GM12878 (cell line): Measurements from ENCODE around the gene FUT8. TPM values are rescaled to one million over a fixed set of nuclear protein-coding genes. Genes with fewer than 3 reads are reported as not detected.
A peak's percentile ranks its signal among the peaks of the same experiment; 100 is the strongest.

Experiments used
- ATAC-seq: fragments of 200-7000 bp; cut with Tn5 transposase; 3 replicates; pipeline ENCODE4 v1.9.1; 2020; ENCODE audit warnings: mild to moderate bottlenecking, moderate library complexity
- BruUV-seq: library from RNA; stranded (reverse); fragments of 400-500 nt; replicated peaks from 2 replicates; lab custom pipeline; 2021; lab: Mats Ljungman, UMichigan
- CTCF ChIA-PET: fragments of 300-600 bp; sonication (Branson Sonifier 250); formaldehyde crosslinking; extraction: SDS; loops from one replicate; lab custom pipeline; 2021; ENCODE audit warnings: inconsistent platforms; lab: Yijun Ruan, JAX
- POLR2A ChIA-PET: fragments of 350-600 bp; formaldehyde crosslinking; extraction: SDS; loops from one replicate; lab custom pipeline; 2021; ENCODE audit warnings: inconsistent platforms; lab: Charles Lee
- RAD21 ChIA-PET: fragments of 300-600 bp; sonication (Branson Sonifier 250); formaldehyde crosslinking; loops from one replicate; lab custom pipeline; 2023; ENCODE audit warnings: antibody characterized with exemption; ENCODE audit not compliant: unreplicated experiment; lab: Charles Lee
- SMC1A ChIA-PET: fragments of 300-600 bp; sonication (Branson Sonifier 250); formaldehyde crosslinking; loops from one replicate; lab custom pipeline; 2023; ENCODE audit not compliant: unreplicated experiment, uncharacterized antibody; lab: Charles Lee
- DNase-seq: peaks from one replicate; pipeline ENCODE4 v3.0.0-alpha.2; 2011; ENCODE audit warnings: low read depth, low spot score
- FAIRE-seq: peaks from 3 replicates; lab custom pipeline; 2011; peaks lifted over from hg19 to GRCh38; lab: Jason Lieb, UNC
- H2AFZ ChIP-seq: 2 replicates; pipeline ENCODE4 v1.6.0; 2011; ENCODE audit warnings: low read depth, low read length, control low read depth; ENCODE audit not compliant: control insufficient read depth
- H3K27ac ChIP-seq: 2 replicates; pipeline ENCODE4 v1.5.1; 2011; ENCODE audit warnings: control low read depth; ENCODE audit not compliant: control insufficient read depth, insufficient read depth
- H3K27me3 ChIP-seq, 2 experiments: replicated peaks in 1 of 2; 2 replicates each; pipeline versions ENCODE4 v1.6.0 to v1.6.1; 2011; ENCODE audit warnings: low read length in 1 of 2; ENCODE audit not compliant: control insufficient read depth in 2 of 2, insufficient read depth in 2 of 2
- H3K36me3 ChIP-seq, 2 experiments: 2 replicates each; pipeline ENCODE4 v1.5.1; 2011; ENCODE audit warnings: low read length in 1 of 2; ENCODE audit not compliant: control insufficient read depth in 2 of 2, insufficient read depth in 2 of 2
- H3K4me1 ChIP-seq: 2 replicates; pipeline ENCODE4 v1.6.1; 2011; ENCODE audit warnings: mild to moderate bottlenecking, low read length, moderate library complexity, mixed read lengths; ENCODE audit not compliant: control insufficient read depth, insufficient read depth
- H3K4me2 ChIP-seq: 2 replicates; pipeline ENCODE4 v1.6.0; 2011; ENCODE audit warnings: control low read depth; ENCODE audit not compliant: control insufficient read depth, insufficient read depth
- H3K4me3 ChIP-seq: fragments of 200-600 bp; sonication (generic); 2 replicates; pipeline ENCODE4 v1.5.1; 2016
- H3K79me2 ChIP-seq: 2 replicates; pipeline ENCODE4 v1.6.0; 2011; ENCODE audit warnings: low read length; ENCODE audit not compliant: control insufficient read depth, insufficient read depth
- H3K9ac ChIP-seq: 2 replicates; pipeline ENCODE4 v1.8.0; 2011; ENCODE audit warnings: low read length, control low read depth, mixed read lengths; ENCODE audit not compliant: control insufficient read depth, insufficient read depth
- H3K9me3 ChIP-seq: replicated peaks from 3 replicates; pipeline ENCODE4 v1.5.1; 2011; ENCODE audit warnings: mild to moderate bottlenecking, low read length; ENCODE audit not compliant: control insufficient read depth, insufficient read depth
- H4K20me1 ChIP-seq: 2 replicates; pipeline ENCODE4 v1.6.0; 2011; ENCODE audit not compliant: control insufficient read depth, insufficient read depth
- FOS ChIP-seq: IDR thresholded peaks from 3 replicates; pipeline ENCODE4 v1.6.1; 2011; ENCODE audit warnings: borderline replicate concordance; ENCODE audit not compliant: insufficient read length; ENCODE audit errors: extremely low read depth
- MEF2B ChIP-seq: fragments of 450-650 bp; IDR thresholded peaks from 2 replicates; pipeline ENCODE4 v1.6.1; 2018; ENCODE audit warnings: mild to moderate bottlenecking, moderate library complexity; ENCODE audit not compliant: partially characterized antibody, poor library complexity, severe bottlenecking
- PKNOX1 ChIP-seq: fragments of 450-650 bp; IDR thresholded peaks from 2 replicates; pipeline ENCODE4 v1.6.1; 2016; ENCODE audit warnings: mild to moderate bottlenecking
- RUNX3 ChIP-seq: IDR thresholded peaks from 2 replicates; pipeline ENCODE4 v1.6.1; 2012; ENCODE audit warnings: low read length, inconsistent platforms
- TBL1XR1 ChIP-seq: IDR thresholded peaks from 2 replicates; pipeline ENCODE4 v1.6.1; 2012; ENCODE audit warnings: low read depth, low read length, improper control_type of control experiment
- TCF7 ChIP-seq: IDR thresholded peaks from 2 replicates; pipeline ENCODE4 v1.6.1; 2014; ENCODE audit warnings: antibody characterized with exemption, borderline replicate concordance
- YY1 ChIP-seq: IDR thresholded peaks from 2 replicates; pipeline ENCODE4 v1.6.1; 2011; ENCODE audit warnings: low read depth, mild to moderate bottlenecking, low read length
- WGBS: methylation state at CpG from one replicate; pipeline ENCODE4 v1.1.6; 2016; ENCODE audit warnings: low lambda C conversion rate; ENCODE audit not compliant: insufficient replicate concordance, insufficient coverage; ENCODE audit errors: missing lambda C conversion rate; 5-methylcytosine and 5-hydroxymethylcytosine counted together
- in situ Hi-C: fragments of 300-500 bp; cut with MboI; formaldehyde crosslinking; loops from 9 replicates; pipeline ENCODE4 v1.14.3; 2018; ENCODE audit warnings: mixed read lengths
- intact Hi-C: fragments of 100-400 bp; cut with micrococcal nuclease; formaldehyde crosslinking; loops from one replicate; pipeline ENCODE4 v1.14.2; 2022; ENCODE audit not compliant: unreplicated experiment
- polyA plus RNA-seq, 11 experiments: library from polyadenylated mRNA; depleted of rRNA in 4 of 11; unstranded in 6 of 11; stranded (reverse) in 5 of 11; fragments of >200 nt; fragmentation: Nextera tagmentation in 4 of 11; fragmentation: Illumina TruSeq in 1 of 11; extraction: Ambion mirVana in 4 of 11; extraction: Trizol in 1 of 11; gene quantifications; 1 replicate in 1 of 11; 2 replicates in 10 of 11; pipeline versions ENCODE4 v1.2.1 to v1.2.3, GENCODE V29; 2011 to 2016; ENCODE audit warnings: inconsistent platforms in 2 of 11, missing spikeins in 2 of 11, low read depth in 1 of 11
- total RNA-seq, 4 experiments: library from RNA; depleted of rRNA in 3 of 4; stranded (reverse); fragments of >200 nt in 3 of 4; fragmentation: Illumina TruSeq in 1 of 4; extraction: Trizol in 1 of 4; gene quantifications; 2 replicates each; pipeline versions ENCODE4 v1.2.1 to v1.2.3, GENCODE V29; 2013 to 2021
- TF ChIP-seq, protein P1 (sequence below): IDR thresholded peaks from 2 replicates; pipeline ENCODE4 v1.6.1; 2011; ENCODE audit warnings: borderline replicate concordance, low read depth, mild to moderate bottlenecking, moderate library complexity, mixed read lengths, low read length; ENCODE audit not compliant: insufficient read depth; ENCODE audit errors: extremely low read length

The FUT8 gene
- total and polyA plus RNA-seq, 10 of the 15 experiments (the other 5 are each of a cell fraction or from before 2014, with no cell fraction given): 21.3 to 106 (median 66.3) TPM

DNA sequence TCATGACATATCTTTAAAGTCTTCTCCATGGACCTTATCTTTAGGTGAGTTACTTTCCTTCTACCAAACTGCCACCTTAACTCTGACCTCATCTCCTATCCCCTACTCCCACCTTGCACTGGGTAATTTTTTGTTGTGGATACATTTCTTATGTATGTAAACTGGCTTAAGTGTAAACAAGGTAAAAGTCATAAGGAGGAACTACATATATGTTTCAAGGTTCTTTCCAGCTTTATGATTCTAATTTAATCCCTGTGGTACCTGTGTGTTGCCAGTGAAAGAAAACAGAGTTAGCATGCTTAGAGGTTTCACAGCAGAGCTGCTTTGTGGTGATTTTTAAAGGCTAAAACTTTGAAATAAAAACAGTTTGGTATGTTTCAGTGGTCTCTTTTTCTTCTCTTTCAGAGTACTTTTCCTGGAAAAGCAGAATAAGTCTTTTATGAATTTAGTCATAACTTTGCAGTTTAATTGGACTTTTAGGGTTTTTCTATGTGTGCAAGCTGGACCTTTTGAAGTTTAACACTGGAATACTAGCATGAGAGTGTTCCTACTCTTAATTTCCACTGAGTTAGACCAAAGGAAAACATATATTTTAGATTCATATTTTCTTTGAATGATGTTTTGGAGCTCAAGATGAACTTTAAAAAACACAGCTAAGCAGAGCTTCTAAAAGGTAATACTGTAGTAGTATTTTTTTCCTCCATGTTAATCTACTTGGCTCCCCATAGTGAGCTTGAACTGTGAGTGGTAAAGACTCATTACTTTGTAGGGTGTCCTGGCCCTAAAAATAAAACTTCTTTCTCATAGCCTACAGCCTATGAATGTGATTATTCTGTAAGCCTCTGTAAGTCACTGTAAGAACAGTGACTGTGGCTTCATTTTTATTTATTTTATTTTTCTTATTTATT, 105.4 kb downstream of the FUT8 start:
- Histone ChIP-seq H3K9me3 (peaks cover 8% of the 10 kb centered on the region; the same call in 2 of the 3 replicates), H3K4me3 (no peak overlapping the region), H3K4me2 (no peak overlapping the region), H2AFZ (no peak overlapping the region), H3K9ac (no peak overlapping the region), H3K79me2 (peaks cover 24% of the 10 kb centered on the region), H4K20me1 (no peaks in the 10 kb centered on the region), H3K4me1 (no peaks in the 10 kb centered on the region), H3K36me3 (peaks cover 0 to 7% of the 10 kb centered on the region in 2 experiments; a peak in 1 of 4 replicates), H3K27ac (peak overlapping the region; percentile 9; the same call in 1 of the 2 replicates), H3K27me3 (no peaks in the 10 kb centered on the region)
- FAIRE-seq (no peak), DNase-seq (no peak), ATAC-seq (peak; percentile 41)
- no TSS peak for BruUV-seq
- SMC1A ChIA-PET: interaction anchor here (0.7 to 1.9 kb wide), 6 partner anchors 9 to 104 kb away, joined by 3 to 4 read pairs (median 4); no protein-coding TSS in a partner anchor
- in situ Hi-C loops (no loop called here), intact Hi-C loops (no loop called here)
- TF ChIP-seq TBL1XR1: no peak
- peak; percentile 43; the same call in 1 of the 2 replicates for TF ChIP-seq RUNX3
- CTCF ChIA-PET: interaction anchor here (0.5 to 1.8 kb wide), 7 partner anchors 10 to 1368 kb away, joined by 3 to 6 read pairs (median 4); no protein-coding TSS in a partner anchor
- RAD21 ChIA-PET: interaction anchor here (1.5 kb wide), 1 partner anchor 102 kb away, joined by 4 read pairs; no protein-coding TSS in a partner anchor
- POLR2A ChIA-PET: no interaction called here

DNA sequence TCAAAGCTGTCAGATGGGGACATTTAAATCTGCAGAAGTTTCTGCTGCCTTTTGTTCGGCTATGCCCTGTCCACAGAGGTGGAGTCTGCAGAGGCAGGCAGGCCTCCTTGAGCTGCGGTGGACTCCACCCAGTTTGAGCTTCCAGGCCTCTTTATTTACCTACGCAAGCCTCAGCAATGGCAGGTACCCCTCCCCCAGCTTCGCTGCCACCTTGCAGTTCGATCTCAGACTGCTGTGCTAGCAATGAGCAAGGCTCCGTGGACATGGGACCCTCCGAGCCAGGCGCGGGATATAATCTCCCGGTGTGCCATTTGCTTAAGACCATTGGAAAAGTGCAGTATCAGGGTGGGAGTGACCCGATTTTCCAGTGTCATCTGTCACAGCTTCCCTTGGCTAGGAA, 115.5 kb downstream of the FUT8 start:
- CTCF ChIA-PET: interaction anchor here (1.6 kb wide), 1 partner anchor 10 kb away, joined by 4 read pairs; no protein-coding TSS in a partner anchor
- intact Hi-C loops (no loop called here), in situ Hi-C loops (no loop called here)
- Histone ChIP-seq H3K4me2 (no peak overlapping the region), H2AFZ (no peak overlapping the region), H4K20me1 (no peaks in the 10 kb centered on the region), H3K9ac (no peak overlapping the region), H3K4me3 (no peak overlapping the region), H3K36me3 (peaks cover 0 to 2% of the 10 kb centered on the region in 2 experiments; a peak in 2 of 4 replicates), H3K9me3 (peaks cover 8% of the 10 kb centered on the region), H3K4me1 (peaks cover 12% of the 10 kb centered on the region; the same call in 1 of the 2 replicates), H3K27me3 (no peaks in the 10 kb centered on the region), H3K27ac (no peak overlapping the region), H3K79me2 (peaks cover 28% of the 10 kb centered on the region)
- SMC1A ChIA-PET: interaction anchor here (1.3 to 1.5 kb wide), 2 partner anchors 10 to 28 kb away, joined by 3 to 4 read pairs; no protein-coding TSS in a partner anchor
- WGBS: 93% methylated on average over 11 of the region's 11 CpGs
- no TSS peak for BruUV-seq
- POLR2A ChIA-PET: interaction anchor here (0.6 kb wide), 1 partner anchor 1066 kb away, joined by 3 read pairs; no protein-coding TSS in a partner anchor
- DNase-seq: no peak
- ATAC-seq: no peak
- no peak for FAIRE-seq
- RAD21 ChIA-PET: no interaction called here
- no peak for TF ChIP-seq PKNOX1
- TF ChIP-seq YY1: no peak
- no peak for TF ChIP-seq TCF7
- TF ChIP-seq, protein P1, sequence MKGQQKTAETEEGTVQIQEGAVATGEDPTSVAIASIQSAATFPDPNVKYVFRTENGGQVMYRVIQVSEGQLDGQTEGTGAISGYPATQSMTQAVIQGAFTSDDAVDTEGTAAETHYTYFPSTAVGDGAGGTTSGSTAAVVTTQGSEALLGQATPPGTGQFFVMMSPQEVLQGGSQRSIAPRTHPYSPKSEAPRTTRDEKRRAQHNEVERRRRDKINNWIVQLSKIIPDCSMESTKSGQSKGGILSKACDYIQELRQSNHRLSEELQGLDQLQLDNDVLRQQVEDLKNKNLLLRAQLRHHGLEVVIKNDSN: no peak
- TF ChIP-seq MEF2B: no peak
- no peak for TF ChIP-seq FOS
